Activated CD4-positive, alpha-beta T cell treated with anti-CD3 and anti-CD28 coated beads for 48 hours (primary cell): ENCODE measurements around the gene SPAAR.
"Not testable (repeated sequence)": the region's sequence is repeated elsewhere in the genome, so short reads cannot be mapped to it uniquely, and the experiment has no call there.

Source experiments
- DNase-seq: peaks from one replicate; pipeline ENCODE4 v3.0.0-alpha.2; 2020

Gene SPAAR

GRCh38 chr9:35923927-35924763 is 14.9 kb downstream of the SPAAR start:
- DNase-seq = peak; percentile 69

- no peak for DNase-seq
Measured at GRCh38 chr9:35928591-35929452, 19.5 kb downstream of the SPAAR start.

- no peak for DNase-seq
Measured at GRCh38 chr9:35929453-35929718, 20.1 kb downstream of the SPAAR start.

GRCh38 chr9:35930521-35930920 is 21.2 kb downstream of the SPAAR start:
- no peak for DNase-seq

GRCh38 chr9:35930989-35931388 is 21.7 kb downstream of the SPAAR start:
- no peak for DNase-seq

- peak; percentile 37 for DNase-seq
Measured at GRCh38 chr9:35932735-35933134, 23.4 kb downstream of the SPAAR start.

GRCh38 chr9:35933550-35934067 is 24.3 kb downstream of the SPAAR start:
- DNase-seq = no peak

GRCh38 chr9:35934069-35934468 is 24.8 kb downstream of the SPAAR start:
- DNase-seq = not testable (repeated sequence)

GRCh38 chr9:35935261-35935660 is 26.0 kb downstream of the SPAAR start:
- DNase-seq = no peak

- no peak for DNase-seq
Measured at GRCh38 chr9:35935755-35936509, 26.6 kb downstream of the SPAAR start.

- no peak for DNase-seq
Measured at GRCh38 chr9:35937227-35937626, 27.9 kb downstream of the SPAAR start.

- no peak for DNase-seq
Measured at GRCh38 chr9:35938474-35939356, 29.4 kb downstream of the SPAAR start.

GRCh38 chr9:35939679-35940250 is 30.5 kb downstream of the SPAAR start:
- DNase-seq = no peak

- DNase-seq = peak; percentile 36
Measured at GRCh38 chr9:35940458-35941407, 31.4 kb downstream of the SPAAR start.

GRCh38 chr9:35942286-35942685 is 33.0 kb downstream of the SPAAR start:
- DNase-seq = no peak

- no peak for DNase-seq
Measured at GRCh38 chr9:35944173-35944572, 34.9 kb downstream of the SPAAR start.

GRCh38 chr9:35944841-35945240 is 35.6 kb downstream of the SPAAR start:
- DNase-seq = no peak

- DNase-seq = peak; percentile 78
Measured at GRCh38 chr9:35945341-35946018, 36.2 kb downstream of the SPAAR start.

GRCh38 chr9:35948451-35948850 is 39.2 kb downstream of the SPAAR start:
- no peak for DNase-seq

- no peak for DNase-seq
Measured at GRCh38 chr9:35948901-35949318, 39.6 kb downstream of the SPAAR start.
